Measurements from ENCODE around the gene A2ML1.

GRCh38 chr12:8822298-8822697 is at the start of gene A2ML1:
- no peak for TF ChIP-seq CTCF (IDR thresholded peaks at IDR 0.05)
- TF ChIP-seq POLR2A (IDR thresholded peaks at IDR 0.05) = no peak
- TF ChIP-seq EP300 (IDR thresholded peaks at IDR 0.05) = no peak
